Measurements from ENCODE around the gene PTPRK.

PTPRK gene

DNA sequence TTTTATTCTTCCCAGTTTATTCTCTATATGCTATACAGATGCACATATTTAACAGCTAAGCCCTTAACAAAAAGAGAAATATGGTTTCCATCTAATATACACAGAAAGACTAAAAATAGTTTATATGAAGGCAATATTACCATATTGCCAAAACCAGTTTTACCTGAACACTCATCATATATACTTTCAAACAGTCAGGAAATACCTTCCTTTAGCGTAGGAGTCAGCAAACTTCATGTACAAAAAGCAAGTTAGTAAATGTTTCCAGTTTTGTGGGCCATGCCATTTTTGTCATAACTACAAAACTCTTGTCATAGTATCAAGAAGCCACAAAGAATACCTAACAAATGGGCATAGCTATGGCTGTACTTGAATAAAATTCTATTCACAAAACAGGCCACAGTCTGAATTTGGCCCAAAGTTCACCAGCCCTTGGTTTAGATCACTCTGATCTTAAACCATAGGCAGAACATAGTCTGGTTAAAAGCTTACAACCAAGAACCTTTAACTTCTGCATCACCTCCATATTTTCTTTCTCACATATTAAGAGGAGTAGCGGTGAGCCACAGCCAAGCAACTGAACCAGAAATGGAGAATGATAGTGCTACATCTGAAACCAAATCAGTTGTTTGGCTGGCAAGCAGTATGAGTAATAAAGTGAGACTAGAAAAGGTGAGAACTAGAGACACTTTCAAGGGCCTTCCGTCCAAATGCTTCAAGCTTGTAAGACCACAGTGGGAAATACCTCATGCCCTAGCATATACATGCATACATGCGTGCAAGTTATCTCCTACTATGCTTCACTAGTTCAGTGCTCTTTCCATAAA is 116.6 kb downstream of the PTPRK start:
- Histone ChIP-seq H3K27me3 (no peaks in the 10 kb centered on the region), H3K36me3 (no peaks in the 10 kb centered on the region), H3K4me3 (ENCODE audit: low read depth in 1 of 2, low read length in 1 of 2) (no peak overlapping the region), H3K9me3 (no peaks in the 10 kb centered on the region), H3K4me1 (ENCODE audit: control insufficient read depth in 1 of 2, insufficient read depth in 1 of 2, low read depth in 1 of 2, low read length in 1 of 2) (no peaks in the 10 kb centered on the region), H3K27ac (no peak overlapping the region)
- TF ChIP-seq, protein P1, sequence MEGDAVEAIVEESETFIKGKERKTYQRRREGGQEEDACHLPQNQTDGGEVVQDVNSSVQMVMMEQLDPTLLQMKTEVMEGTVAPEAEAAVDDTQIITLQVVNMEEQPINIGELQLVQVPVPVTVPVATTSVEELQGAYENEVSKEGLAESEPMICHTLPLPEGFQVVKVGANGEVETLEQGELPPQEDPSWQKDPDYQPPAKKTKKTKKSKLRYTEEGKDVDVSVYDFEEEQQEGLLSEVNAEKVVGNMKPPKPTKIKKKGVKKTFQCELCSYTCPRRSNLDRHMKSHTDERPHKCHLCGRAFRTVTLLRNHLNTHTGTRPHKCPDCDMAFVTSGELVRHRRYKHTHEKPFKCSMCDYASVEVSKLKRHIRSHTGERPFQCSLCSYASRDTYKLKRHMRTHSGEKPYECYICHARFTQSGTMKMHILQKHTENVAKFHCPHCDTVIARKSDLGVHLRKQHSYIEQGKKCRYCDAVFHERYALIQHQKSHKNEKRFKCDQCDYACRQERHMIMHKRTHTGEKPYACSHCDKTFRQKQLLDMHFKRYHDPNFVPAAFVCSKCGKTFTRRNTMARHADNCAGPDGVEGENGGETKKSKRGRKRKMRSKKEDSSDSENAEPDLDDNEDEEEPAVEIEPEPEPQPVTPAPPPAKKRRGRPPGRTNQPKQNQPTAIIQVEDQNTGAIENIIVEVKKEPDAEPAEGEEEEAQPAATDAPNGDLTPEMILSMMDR (IDR thresholded peaks at IDR 0.05) = no peak

DNA sequence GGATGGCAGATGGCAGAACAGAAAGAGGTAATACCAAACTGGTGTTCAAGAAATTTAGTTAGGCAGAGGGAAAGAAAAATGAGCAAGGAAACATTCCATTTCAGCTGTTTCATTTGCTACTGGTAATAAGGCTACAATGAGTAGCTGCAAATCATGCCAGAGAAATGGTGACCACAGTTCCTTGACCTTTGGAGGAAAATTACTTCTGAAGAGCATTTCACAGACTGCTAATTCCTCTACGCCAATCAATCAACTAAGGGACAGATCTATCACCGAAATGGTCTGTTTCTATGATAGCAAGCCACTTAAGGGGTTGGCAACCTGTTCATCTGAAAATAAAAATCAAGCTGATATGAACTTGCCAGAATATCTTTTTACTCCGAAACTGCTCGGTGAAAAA is 119.5 kb downstream of the PTPRK start:
- no peaks in the 10 kb centered on the region for H3K27me3 ChIP-seq
- TF ChIP-seq, protein P1 (IDR thresholded peaks at IDR 0.05) = no peak
- no peaks in the 10 kb centered on the region for H3K4me1 ChIP-seq (ENCODE audit: control insufficient read depth in 1 of 2, insufficient read depth in 1 of 2, low read depth in 1 of 2, low read length in 1 of 2)
- H3K27ac ChIP-seq = no peak overlapping the region
- H3K9me3 ChIP-seq = no peaks in the 10 kb centered on the region
- no peak overlapping the region for H3K4me3 ChIP-seq (ENCODE audit: low read depth in 1 of 2, low read length in 1 of 2)
- no peaks in the 10 kb centered on the region for H3K36me3 ChIP-seq

GRCh38 chr6:128397996-128398395 is 122.4 kb downstream of the PTPRK start:
- TF ChIP-seq, protein P1 (IDR thresholded peaks at IDR 0.05) = no peak
- Histone ChIP-seq H3K27me3 (no peaks in the 10 kb centered on the region), H3K27ac (no peak overlapping the region), H3K4me1 (ENCODE audit: control insufficient read depth in 1 of 2, insufficient read depth in 1 of 2, low read depth in 1 of 2, low read length in 1 of 2) (no peaks in the 10 kb centered on the region), H3K4me3 (ENCODE audit: low read depth in 1 of 2, low read length in 1 of 2) (no peak overlapping the region), H3K36me3 (no peaks in the 10 kb centered on the region), H3K9me3 (no peaks in the 10 kb centered on the region)

- TF ChIP-seq, protein P1 (IDR thresholded peaks at IDR 0.05) = no peak
- Histone ChIP-seq H3K4me3 (ENCODE audit: low read depth in 1 of 2, low read length in 1 of 2) (no peak overlapping the region), H3K27me3 (no peaks in the 10 kb centered on the region), H3K4me1 (ENCODE audit: control insufficient read depth in 1 of 2, insufficient read depth in 1 of 2, low read depth in 1 of 2, low read length in 1 of 2) (no peaks in the 10 kb centered on the region), H3K36me3 (no peaks in the 10 kb centered on the region), H3K27ac (no peak overlapping the region), H3K9me3 (no peaks in the 10 kb centered on the region)
These were observed 124.8 kb downstream of the PTPRK start for GRCh38 chr6:128395596-128395995.

DNA sequence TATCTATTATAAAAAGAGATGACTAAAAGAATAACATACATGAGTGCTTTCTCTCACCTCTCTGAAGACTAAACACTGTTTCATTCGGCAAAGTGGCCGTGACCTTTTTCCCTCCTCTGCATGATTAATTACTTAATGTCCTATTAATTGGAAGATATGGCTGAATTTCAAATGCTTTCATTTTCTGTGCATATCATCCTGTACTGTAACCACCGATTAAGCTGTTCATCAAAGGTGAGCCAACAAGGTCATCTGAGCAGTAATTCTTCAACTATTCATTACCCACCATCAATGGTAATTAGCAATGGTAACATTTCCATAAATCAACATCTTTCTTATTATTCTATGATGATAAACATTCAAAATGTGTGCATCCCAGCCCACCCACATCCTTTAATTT is 125.2 kb downstream of the PTPRK start:
- Histone ChIP-seq H3K36me3 (no peaks in the 10 kb centered on the region), H3K27ac (no peak overlapping the region), H3K4me3 (ENCODE audit: low read depth in 1 of 2, low read length in 1 of 2) (no peak overlapping the region), H3K27me3 (no peaks in the 10 kb centered on the region), H3K4me1 (ENCODE audit: control insufficient read depth in 1 of 2, insufficient read depth in 1 of 2, low read depth in 1 of 2, low read length in 1 of 2) (no peaks in the 10 kb centered on the region), H3K9me3 (no peaks in the 10 kb centered on the region)
- TF ChIP-seq, protein P1 (IDR thresholded peaks at IDR 0.05) = no peak

Measured in neutrophil (primary cell).